H1 (cell line): ENCODE measurements around the gene ATG4C. TPM values are rescaled to one million over a fixed set of nuclear protein-coding genes. Genes with fewer than 3 reads are reported as not detected.

Experiments used
- CTCF ChIA-PET: fragments of 300-600 bp; sonication (Branson Sonifier 250); formaldehyde crosslinking; loops from one replicate; lab custom pipeline; 2021; ENCODE audit not compliant: partially characterized antibody; lab: Charles Lee
- POLR2A ChIA-PET: fragments of 300-600 bp; sonication (Branson Sonifier 250); formaldehyde crosslinking; loops from one replicate; lab custom pipeline; 2021; ENCODE audit warnings: inconsistent platforms; ENCODE audit not compliant: partially characterized antibody; lab: Charles Lee
- DNase-seq, 2 experiments: peaks; one replicate each; pipeline versions ENCODE4 v3.0.0 to v3.0.0-alpha.2; 2010 to 2022; ENCODE audit warnings: low spot score in 2 of 2, low read depth in 1 of 2, mixed read lengths in 1 of 2
- FAIRE-seq: peaks from 2 replicates; lab custom pipeline; 2011; peaks lifted over from hg19 to GRCh38; lab: Jason Lieb, UNC
- H2AFZ ChIP-seq: 2 replicates; pipeline ENCODE4 v1.8.1; 2012; ENCODE audit warnings: low read length, inconsistent platforms
- H2AK5ac ChIP-seq: 2 replicates; pipeline ENCODE4 v1.6.1; 2013; ENCODE audit warnings: low read depth, low read length
- H2BK120ac ChIP-seq: replicated peaks from 2 replicates; pipeline ENCODE3; 2013; ENCODE audit warnings: low read depth, low read length, inconsistent platforms
- H2BK12ac ChIP-seq: 2 replicates; pipeline ENCODE4 v1.6.1; 2013; ENCODE audit warnings: low read depth, low read length
- H2BK15ac ChIP-seq: 2 replicates; pipeline ENCODE4 v1.6.1; 2013; ENCODE audit warnings: low read length
- H2BK20ac ChIP-seq: 2 replicates; pipeline ENCODE4 v1.6.1; 2013; ENCODE audit warnings: low read length
- H2BK5ac ChIP-seq: 2 replicates; pipeline ENCODE4 v1.6.1; 2013; ENCODE audit warnings: low read depth, low read length
- H3K14ac ChIP-seq: 2 replicates; pipeline ENCODE4 v1.6.1; 2013; ENCODE audit warnings: inconsistent platforms; ENCODE audit not compliant: insufficient read length
- H3K18ac ChIP-seq: 2 replicates; pipeline ENCODE4 v1.6.1; 2013; ENCODE audit warnings: low read length; ENCODE audit errors: extremely low read depth
- H3K23ac ChIP-seq: 2 replicates; pipeline ENCODE4 v1.6.1; 2013; ENCODE audit warnings: inconsistent platforms; ENCODE audit not compliant: insufficient read length
- H3K23me2 ChIP-seq: 2 replicates; pipeline ENCODE4 v1.6.1; 2013; ENCODE audit warnings: low read depth, low read length
- H3K27ac ChIP-seq: 2 replicates; pipeline ENCODE4 v1.6.1; 2011; ENCODE audit warnings: low read depth, low read length, inconsistent platforms
- H3K27me3 ChIP-seq, 4 experiments: replicated peaks in 1 of 4; 1 replicate in 1 of 4; 2 replicates in 3 of 4; pipeline versions ENCODE4 v1.6.1 to v1.8.1; 2011 to 2013; ENCODE audit warnings: low read length in 3 of 4, mild to moderate bottlenecking in 3 of 4, inconsistent platforms in 2 of 4, mixed read lengths in 2 of 4, moderate library complexity in 1 of 4; ENCODE audit not compliant: control insufficient read depth in 3 of 4, insufficient read depth in 3 of 4; ENCODE audit errors: extremely low read depth in 1 of 4
- H3K36me3 ChIP-seq, 4 experiments: 2 replicates each; pipeline versions ENCODE4 v1.6.1 to v1.8.1; 2011 to 2013; ENCODE audit warnings: mild to moderate bottlenecking in 4 of 4, low read length in 3 of 4, moderate library complexity in 2 of 4, control low read depth in 1 of 4, inconsistent platforms in 1 of 4; ENCODE audit not compliant: insufficient read depth in 4 of 4, control insufficient read depth in 2 of 4
- H3K4ac ChIP-seq: replicated peaks from 2 replicates; pipeline ENCODE3; 2013; ENCODE audit warnings: low read length, low read depth, mixed read lengths, inconsistent platforms; ENCODE audit not compliant: insufficient read length
- H3K4me1 ChIP-seq, 4 experiments: replicated peaks in 1 of 4; 1 replicate in 1 of 4; 2 replicates in 3 of 4; pipeline versions ENCODE4 v1.6.1 to v1.8.1; 2011 to 2013; ENCODE audit warnings: low read length in 3 of 4, inconsistent platforms in 2 of 4, mixed read lengths in 1 of 4; ENCODE audit not compliant: insufficient read depth in 4 of 4, control insufficient read depth in 3 of 4
- H3K4me2 ChIP-seq, 2 experiments: 2 replicates each; pipeline versions ENCODE4 v1.6.1 to v1.8.1; 2011 to 2013; ENCODE audit warnings: low read depth in 2 of 2, low read length in 2 of 2, control low read depth in 1 of 2, inconsistent platforms in 1 of 2, mild to moderate bottlenecking in 1 of 2; ENCODE audit not compliant: insufficient read depth in 1 of 2
- H3K4me3 ChIP-seq, 4 experiments: fragments of 200-600, 300-600 bp in 1 of 4; sonication (generic), shearing (Covaris generic), sonication (Bioruptor Twin) in 1 of 4; 2 replicates each; pipeline versions ENCODE4 v1.5.1 to v1.8.1; 2011 to 2016; ENCODE audit warnings: low read length in 4 of 4, low read depth in 3 of 4, control low read depth in 2 of 4, inconsistent platforms in 2 of 4, mild to moderate bottlenecking in 2 of 4, mixed read lengths in 1 of 4, moderate library complexity in 1 of 4; ENCODE audit not compliant: insufficient read depth in 2 of 4; ENCODE audit errors: extremely low read depth in 1 of 4
- H3K56ac ChIP-seq: replicated peaks from 2 replicates; pipeline ENCODE3; 2013; ENCODE audit warnings: low read depth, mild to moderate bottlenecking, mixed read lengths, low read length, inconsistent platforms; ENCODE audit not compliant: insufficient read length
- H3K79me1 ChIP-seq: 2 replicates; pipeline ENCODE4 v1.6.1; 2013; ENCODE audit warnings: low read depth, low read length, control low read depth
- H3K79me2 ChIP-seq, 2 experiments: 2 replicates each; pipeline versions ENCODE4 v1.6.1 to v1.8.1; 2012 to 2013; ENCODE audit warnings: low read length in 2 of 2, mild to moderate bottlenecking in 2 of 2, inconsistent platforms in 1 of 2; ENCODE audit not compliant: insufficient read depth in 2 of 2, control insufficient read depth in 1 of 2
- H3K9ac ChIP-seq, 4 experiments: replicated peaks in 1 of 4; 1 replicate in 1 of 4; 2 replicates in 3 of 4; pipeline versions ENCODE4 v1.6.1 to v1.8.1; 2011 to 2013; ENCODE audit warnings: low read depth in 3 of 4, low read length in 3 of 4, control low read depth in 2 of 4, mild to moderate bottlenecking in 2 of 4, moderate library complexity in 2 of 4, inconsistent platforms in 1 of 4; ENCODE audit errors: extremely low read depth in 1 of 4
- H3K9me3 ChIP-seq, 2 experiments: 2 replicates each; pipeline versions ENCODE4 v1.6.1 to v1.8.1; 2012 to 2013; ENCODE audit warnings: mild to moderate bottlenecking in 2 of 2, moderate library complexity in 2 of 2, control low read depth in 1 of 2, inconsistent platforms in 1 of 2, low read depth in 1 of 2, low read length in 1 of 2, mixed read lengths in 1 of 2; ENCODE audit not compliant: insufficient read depth in 2 of 2
- H4K20me1 ChIP-seq, 2 experiments: replicated peaks in 1 of 2; 2 replicates each; pipeline versions ENCODE3 to v1.8.1; 2011 to 2013; ENCODE audit warnings: inconsistent platforms in 2 of 2, low read length in 2 of 2, mild to moderate bottlenecking in 1 of 2; ENCODE audit not compliant: insufficient read depth in 2 of 2, control insufficient read depth in 1 of 2
- H4K5ac ChIP-seq: 2 replicates; pipeline ENCODE4 v1.6.1; 2013; ENCODE audit warnings: low read length, low read depth, mixed read lengths, inconsistent platforms; ENCODE audit not compliant: insufficient read length
- H4K8ac ChIP-seq: 2 replicates; pipeline ENCODE4 v1.8.0; 2013; ENCODE audit warnings: mild to moderate bottlenecking, moderate library complexity, low read length, inconsistent platforms; ENCODE audit not compliant: insufficient read depth; ENCODE audit errors: extremely low read depth
- H4K91ac ChIP-seq: replicated peaks from 2 replicates; pipeline ENCODE3; 2013; ENCODE audit warnings: low read length, mixed read lengths, inconsistent platforms; ENCODE audit not compliant: insufficient read length
- ATF2 ChIP-seq: IDR thresholded peaks from 2 replicates; pipeline ENCODE4 v1.6.1; 2012; ENCODE audit warnings: low read length, inconsistent platforms
- BACH1 ChIP-seq: IDR thresholded peaks from 2 replicates; pipeline ENCODE4 v1.6.1; 2012; ENCODE audit warnings: low read length, improper control_type of control experiment
- CBX5 ChIP-seq: fragments of 300-800, 300-1000 bp; sonication (generic); IDR thresholded peaks from 2 replicates; pipeline ENCODE4 v1.7.1; 2016; ENCODE audit warnings: antibody characterized with exemption, low read length, low read depth
- CEBPB ChIP-seq: IDR thresholded peaks from 2 replicates; pipeline ENCODE4 v1.6.1; 2012; ENCODE audit warnings: low read depth, low read length
- CREB1 ChIP-seq: IDR thresholded peaks from 2 replicates; pipeline ENCODE4 v1.6.1; 2012; ENCODE audit warnings: inconsistent platforms
- EGR1 ChIP-seq: IDR thresholded peaks from 2 replicates; pipeline ENCODE4 v1.6.1; 2011; ENCODE audit warnings: low read depth, low read length, borderline replicate concordance
- HDAC6 ChIP-seq: IDR thresholded peaks from one replicate; pipeline ENCODE4 v1.7.1; 2012; ENCODE audit warnings: low read depth, mild to moderate bottlenecking, inconsistent platforms, low read length, moderate library complexity
- NANOG ChIP-seq: IDR thresholded peaks from 2 replicates; pipeline ENCODE4 v1.6.1; 2011; ENCODE audit warnings: low read length, low read depth, mild to moderate bottlenecking, inconsistent platforms; ENCODE audit not compliant: insufficient read depth, poor library complexity, severe bottlenecking
- PHF8 ChIP-seq: fragments of 200-600 bp; sonication (generic); conservative IDR thresholded peaks from 2 replicates; pipeline ENCODE4 v1.7.1; 2012; ENCODE audit warnings: low read depth, mild to moderate bottlenecking, inconsistent platforms, low read length, moderate library complexity
- SIN3A ChIP-seq, 2 experiments: IDR thresholded peaks in 1 of 2; conservative IDR thresholded peaks in 1 of 2; 2 replicates each; pipeline ENCODE4 v1.6.1; 2011 to 2012; ENCODE audit warnings: low read length in 2 of 2, improper control_type of control experiment in 1 of 2, low read depth in 1 of 2, mild to moderate bottlenecking in 1 of 2
- TAF1 ChIP-seq: IDR thresholded peaks from 2 replicates; pipeline ENCODE4 v1.6.1; 2011; ENCODE audit warnings: mild to moderate bottlenecking, low read depth, low read length
- WGBS, 2 experiments: shearing (Covaris generic) in 1 of 2; methylation state at CpG; one replicate each; pipeline versions ENCODE4 v1.1.6 to v1.1.7; 2013 to 2015; ENCODE audit warnings: low lambda C conversion rate in 2 of 2, mixed read lengths in 2 of 2, inconsistent platforms in 1 of 2, low coverage in 1 of 2, missing lambda C conversion rate in 1 of 2; ENCODE audit not compliant: insufficient replicate concordance in 2 of 2, insufficient coverage in 1 of 2, insufficient read length in 1 of 2; ENCODE audit errors: extremely low coverage in 1 of 2, missing lambda C conversion rate in 1 of 2; 5-methylcytosine and 5-hydroxymethylcytosine counted together
- polyA plus RNA-seq, 7 experiments: library from polyadenylated mRNA; depleted of rRNA in 3 of 7; stranded (reverse) in 5 of 7; unstranded in 2 of 7; fragments of >200 nt in 5 of 7; fragments of 200-250 nt in 2 of 7; gene quantifications; 1 replicate in 5 of 7; 2 replicates in 1 of 7; 4 replicates in 1 of 7; pipeline versions ENCODE4 v1.2.1 to v1.2.3, GENCODE V29; 2011 to 2013; ENCODE audit warnings: missing spikeins in 2 of 7, mixed read lengths in 2 of 7
- total RNA-seq: library from RNA; stranded (reverse); fragmentation: NEBNext Ultra II Directional; extraction: Animal tissue kit (Norgen Biotek cat#: 25700); gene quantifications from 2 replicates; pipeline ENCODE4 v1.2.1, GENCODE V29; 2021
- TF ChIP-seq, protein P1 (sequence below): IDR thresholded peaks from 2 replicates; pipeline ENCODE4 v1.6.1; 2011; ENCODE audit warnings: low read length, improper control_type of control experiment

ATG4C gene
- total and polyA plus RNA-seq, 2 of the 8 experiments (the other 6 are each of a cell fraction or from before 2014, with no cell fraction given), result 5.1 to 22.2 TPM

GRCh38 chr1:62879962-62880361, 96.0 kb downstream of the ATG4C start:
- ChIA-PET POLR2A (no interaction called here), CTCF (interaction anchor here (1.1 to 4.0 kb wide), 2 partner anchors 27 to 33 kb away, joined by 3 to 31 read pairs; no protein-coding TSS in a partner anchor)
- Histone ChIP-seq H2AK5ac (no peak overlapping the region), H3K79me1 (no peaks in the 10 kb centered on the region), H2AFZ (no peak overlapping the region), H3K27ac (no peak overlapping the region), H4K8ac (no peak overlapping the region), H3K23me2 (no peaks in the 10 kb centered on the region), H3K4me1 (peaks cover 0 to 7% (median 4%) of the 10 kb centered on the region in 4 experiments; a peak in 3 of 7 replicates), H3K27me3 (no peaks in the 10 kb centered on the region), H2BK20ac (no peak overlapping the region), H3K56ac (no peak overlapping the region), H4K5ac (no peak overlapping the region), H3K9me3 (peaks cover 0 to 9% of the 10 kb centered on the region in 2 experiments; a peak in 1 of 4 replicates), H2BK12ac (no peak overlapping the region), H3K36me3 (no peaks in the 10 kb centered on the region), H3K9ac (no peak overlapping the region), H2BK15ac (no peak overlapping the region), H2BK5ac (no peak overlapping the region), H4K91ac (no peak overlapping the region), H3K4me3 (no peak overlapping the region), H3K4me2 (no peak overlapping the region), H3K4ac (no peak overlapping the region), H2BK120ac (no peak overlapping the region), H3K79me2 (no peaks in the 10 kb centered on the region), H3K14ac (no peak overlapping the region), H3K18ac (no peak overlapping the region), H4K20me1 (no peaks in the 10 kb centered on the region), H3K23ac (no peak overlapping the region)
- FAIRE-seq (no peak), DNase-seq (no peak)
- WGBS, 2 experiments, result 93% methylated on average over 1 of the region's 1 CpG; no CpG with 5 or more reads in 1 of the 2 experiments
- TF ChIP-seq EGR1 (no peak), NANOG (no peak), CEBPB (no peak), CBX5 (no peak), PHF8 (no peak), TAF1 (no peak), CREB1 (no peak), ATF2 (no peak), HDAC6 (no peak), SIN3A (conservative IDR thresholded peaks at IDR 0.05 in 1 of 2, IDR thresholded peaks at IDR 0.05 in 1 of 2; ENCODE audit: low read depth in 1 of 2, low read length in 2 of 2) (no peak), BACH1 (no peak)
- TF ChIP-seq, protein P1, sequence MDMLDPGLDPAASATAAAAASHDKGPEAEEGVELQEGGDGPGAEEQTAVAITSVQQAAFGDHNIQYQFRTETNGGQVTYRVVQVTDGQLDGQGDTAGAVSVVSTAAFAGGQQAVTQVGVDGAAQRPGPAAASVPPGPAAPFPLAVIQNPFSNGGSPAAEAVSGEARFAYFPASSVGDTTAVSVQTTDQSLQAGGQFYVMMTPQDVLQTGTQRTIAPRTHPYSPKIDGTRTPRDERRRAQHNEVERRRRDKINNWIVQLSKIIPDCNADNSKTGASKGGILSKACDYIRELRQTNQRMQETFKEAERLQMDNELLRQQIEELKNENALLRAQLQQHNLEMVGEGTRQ, result no peak
